Spleen (tissue), 11 donors: ENCODE measurements around the gene NFKBIE. TPM values are rescaled to one million over a fixed set of nuclear protein-coding genes. Genes with fewer than 3 reads are reported as not detected.

Experiments used
- DNase-seq: peaks from one replicate; pipeline ENCODE4 v3.0.0-alpha.2; 2020
- H3K27ac ChIP-seq, 8 donors: fragments of 200-600 bp; sonication (generic) in 7 of 8; 1 replicate in 4 of 8; 2 replicates in 4 of 8; pipeline versions ENCODE4 v1.5.0 to v1.8.0; 2016 to 2021; ENCODE audit warnings: inconsistent platforms in 4 of 8, mild to moderate bottlenecking in 4 of 8, moderate library complexity in 1 of 8
- H3K27me3 ChIP-seq, 7 donors: fragments of 200-600 bp; sonication (generic) in 6 of 7; replicated peaks in 1 of 7; 1 replicate in 4 of 7; 2 replicates in 3 of 7; pipeline versions ENCODE4 v1.5.0 to v1.8.0; 2016 to 2021; ENCODE audit warnings: inconsistent platforms in 3 of 7, mild to moderate bottlenecking in 1 of 7
- H3K36me3 ChIP-seq, 6 donors: fragments of 200-600 bp; sonication (generic) in 5 of 6; 1 replicate in 4 of 6; 2 replicates in 2 of 6; pipeline versions ENCODE4 v1.5.0 to v1.8.0; 2016 to 2021; ENCODE audit warnings: inconsistent platforms in 2 of 6
- H3K4me1 ChIP-seq, 6 donors: fragments of 200-600 bp; sonication (generic) in 5 of 6; 1 replicate in 3 of 6; 2 replicates in 3 of 6; pipeline versions ENCODE4 v1.5.0 to v1.8.0; 2016 to 2021; ENCODE audit warnings: inconsistent platforms in 3 of 6
- H3K4me3 ChIP-seq, 8 donors: fragments of 200-600 bp; sonication (generic) in 7 of 8; 1 replicate in 4 of 8; 2 replicates in 4 of 8; pipeline versions ENCODE4 v1.5.0 to v1.8.0; 2016 to 2021; ENCODE audit warnings: inconsistent platforms in 4 of 8, mild to moderate bottlenecking in 4 of 8, moderate library complexity in 2 of 8
- H3K9me3 ChIP-seq, 8 donors: fragments of 200-600 bp; sonication (generic) in 7 of 8; 1 replicate in 4 of 8; 2 replicates in 4 of 8; pipeline versions ENCODE4 v1.5.0 to v1.8.0; 2016 to 2021; ENCODE audit warnings: inconsistent platforms in 4 of 8
- CTCF ChIP-seq, 11 experiments: fragments of 200-600 bp in 7 of 11; fragments of 450-650 bp in 4 of 11; sonication (generic) in 4 of 11; IDR thresholded peaks in 8 of 11; conservative IDR thresholded peaks in 3 of 11; 1 replicate in 7 of 11; 2 replicates in 4 of 11; pipeline versions ENCODE4 v1.4.0 to v1.8.0; 2016 to 2021; ENCODE audit warnings: antibody characterized with exemption in 11 of 11, inconsistent platforms in 4 of 11, mild to moderate bottlenecking in 1 of 11
- POLR2A ChIP-seq, 3 donors: fragments of 450-650 bp; IDR thresholded peaks; one replicate each; pipeline ENCODE4 v1.5.1; 2017; ENCODE audit warnings: antibody characterized with exemption in 3 of 3, mild to moderate bottlenecking in 1 of 3
- POLR2AphosphoS5 ChIP-seq, 3 donors: sonication (generic); formaldehyde crosslinking; IDR thresholded peaks; one replicate each; pipeline ENCODE4 v1.5.1; 2017; ENCODE audit warnings: antibody characterized with exemption in 3 of 3
- WGBS, 5 donors: extraction: QIAGEN DNeasy Blood & Tissue Kit in 3 of 5; methylation state at CpG; one replicate each; pipeline versions ENCODE4 v1.1.5 to v1.1.7; 2013 to 2018; 5-methylcytosine and 5-hydroxymethylcytosine counted together
- intact Hi-C: fragments of 100-400 bp; cut with DNase I; formaldehyde crosslinking; loops from one replicate; pipeline ENCODE4 v1.15.0; 2023; ENCODE audit warnings: low total_unique reads
- polyA plus RNA-seq, 3 donors: library from polyadenylated mRNA; stranded (reverse); fragments of 200-250 nt; gene quantifications; one replicate each; pipeline ENCODE4 v1.2.1, GENCODE V29; 2013
- total RNA-seq, 7 donors: library from RNA; depleted of rRNA in 3 of 7; stranded (reverse); fragments of >200 nt in 3 of 7; fragmentation: NEBNext Ultra II Directional in 4 of 7; extraction: Animal tissue kit (Norgen Biotek cat#: 25700) in 4 of 7; gene quantifications; one replicate each; pipeline versions ENCODE4 v1.1.0 to v1.2.1, GENCODE V29; 2016 to 2021
- donor health status: healthy with polysubstance abuse.
- donor health status: DM: no; HTN: no; CAD: no; lungs with moderate emphysema.
- donor health status: DM: no; HTN: no; CAD: no.
- donor health status: Bipolar disorder and iron deficiency.
- donor health status: healthy.
- donor health status: DM: no; HTN: no; CAD: no.
- donor health status: DM: yes; HTN: yes; CAD: no.

NFKBIE gene
- total and polyA plus RNA-seq, 10 donors = 32.2 to 89.7 (median 49.0) TPM

GRCh38 chr6:44230034-44230675, 35.2 kb downstream of the NFKBIE start:
- Histone ChIP-seq H3K9me3 (no peaks in the 10 kb centered on the region), H3K4me3 (no peak overlapping the region), H3K36me3 (peaks cover 0 to 42% (median 0%) of the 10 kb centered on the region in 6 donors), H3K27me3 (no peaks in the 10 kb centered on the region), H3K4me1 (peaks cover 0 to 63% (median 25%) of the 10 kb centered on the region in 6 donors), H3K27ac (no peak overlapping the region)
- no peak for DNase-seq
- no peak for TF ChIP-seq CTCF (IDR thresholded peaks at IDR 0.05 in 8 of 11, conservative IDR thresholded peaks at IDR 0.05 in 3 of 11)
- 94 to 99% (median 96%) methylated on average over 10 of the region's 10 CpGs for WGBS, 5 donors
- intact Hi-C loops = loop anchor here (10.0 kb wide), 2 partner anchors 55 to 135 kb away; no protein-coding TSS in a partner anchor

- Histone ChIP-seq H3K4me3 (no peak overlapping the region), H3K27me3 (no peaks in the 10 kb centered on the region), H3K36me3 (peaks cover 0 to 42% (median 0%) of the 10 kb centered on the region in 6 donors), H3K4me1 (peaks cover 0 to 61% (median 27%) of the 10 kb centered on the region in 6 donors), H3K9me3 (no peaks in the 10 kb centered on the region), H3K27ac (no peak overlapping the region)
- WGBS, 5 donors = 68 to 83% (median 72%) methylated on average over 9 to 11 of the region's 11 CpGs
- intact Hi-C loops = loop anchor here (10.0 kb wide), 2 partner anchors 55 to 135 kb away; no protein-coding TSS in a partner anchor
- TF ChIP-seq POLR2A (IDR thresholded peaks at IDR 0.05) (no peak), CTCF (IDR thresholded peaks at IDR 0.05 in 8 of 11, conservative IDR thresholded peaks at IDR 0.05 in 3 of 11) (no peak), POLR2AphosphoS5 (IDR thresholded peaks at IDR 0.05) (peak in 1 of 3 donors; percentile 33)
- no peak for DNase-seq
These were observed 35.8 kb downstream of the NFKBIE start for GRCh38 chr6:44229376-44230033.

- H3K27ac ChIP-seq = no peak overlapping the region
- peaks cover 6 to 61% (median 30%) of the 10 kb centered on the region in 6 donors for H3K4me1 ChIP-seq
- TF ChIP-seq POLR2AphosphoS5 (IDR thresholded peaks at IDR 0.05) (no peak), CTCF (IDR thresholded peaks at IDR 0.05 in 8 of 11, conservative IDR thresholded peaks at IDR 0.05 in 3 of 11) (no peak), POLR2A (IDR thresholded peaks at IDR 0.05) (no peak)
- no peak for DNase-seq
- H3K27me3 ChIP-seq = no peaks in the 10 kb centered on the region
- 78 to 94% (median 82%) methylated on average over 5 of the region's 5 CpGs for WGBS, 5 donors
- H3K4me3 ChIP-seq = no peak overlapping the region
- intact Hi-C loops = no loop called here
- H3K9me3 ChIP-seq = no peaks in the 10 kb centered on the region
- peaks cover 0 to 42% (median 0%) of the 10 kb centered on the region in 6 donors for H3K36me3 ChIP-seq
These were observed 36.5 kb downstream of the NFKBIE start for GRCh38 chr6:44228836-44229235.

GRCh38 chr6:44228433-44228832, 36.9 kb downstream of the NFKBIE start:
- no peak overlapping the region for H3K27ac ChIP-seq
- 94 to 100% (median 98%) methylated on average over 4 to 7 of the region's 7 CpGs for WGBS, 5 donors

More at GRCh38 chr6:44228433-44228832, 36.9 kb downstream of the NFKBIE start:
- Histone ChIP-seq H3K27me3 (no peaks in the 10 kb centered on the region), H3K4me3 (no peak overlapping the region), H3K36me3 (peaks cover 0 to 42% (median 0%) of the 10 kb centered on the region in 6 donors), H3K9me3 (no peaks in the 10 kb centered on the region), H3K4me1 (peaks cover 8 to 61% (median 32%) of the 10 kb centered on the region in 6 donors)
- no peak for TF ChIP-seq POLR2A (IDR thresholded peaks at IDR 0.05)
- TF ChIP-seq CTCF (IDR thresholded peaks at IDR 0.05 in 8 of 11, conservative IDR thresholded peaks at IDR 0.05 in 3 of 11) = no peak
- no peak for TF ChIP-seq POLR2AphosphoS5 (IDR thresholded peaks at IDR 0.05)
- intact Hi-C loops = no loop called here
- DNase-seq = no peak
